ENCODE data around the gene ZNF619. TPM values are rescaled to one million over a fixed set of nuclear protein-coding genes. Genes with fewer than 3 reads are reported as not detected.

Gene ZNF619
- total and polyA plus RNA-seq, 9 of the 15 experiments (the other 6 are each of a cell fraction or from before 2014, with no cell fraction given), result 1.3 to 9.1 (median 6.3) TPM

- TF ChIP-seq ATF2 (CRISPR knock-in tag; IDR thresholded peaks at IDR 0.05) (no peak; the same call in 1 of the 2 replicates), E4F1 (CRISPR knock-in tag; IDR thresholded peaks at IDR 0.05; ENCODE audit: borderline replicate concordance) (no peak), SETDB1 (IDR thresholded peaks at IDR 0.05; ENCODE audit: low read length) (peak; percentile 21), ATF7 (IDR thresholded peaks at IDR 0.05) (peak; percentile 90), ZNF717 (CRISPR knock-in tag; IDR thresholded peaks at IDR 0.05) (0 out of 2 replicates have a peak, but pooled peaks have one; percentile 24), GATAD2A (IDR thresholded peaks at IDR 0.05) (no peak; the same call in 1 of the 2 replicates), ERF (CRISPR knock-in tag; IDR thresholded peaks at IDR 0.05) (peak; percentile 82; the same call in 1 of the 2 replicates), CREM (IDR thresholded peaks at IDR 0.05; ENCODE audit: low read depth) (peak; percentile 87), ZBED1 (IDR thresholded peaks at IDR 0.05) (peak; percentile 74; the same call in 1 of the 2 replicates), HNRNPL (IDR thresholded peaks at IDR 0.05; ENCODE audit: low read depth, low read length) (peak; percentile 53; the same call in 1 of the 2 replicates), SUPT5H (IDR thresholded peaks at IDR 0.05) (peak; percentile 99), CREB3 (tag; conservative IDR thresholded peaks at IDR 0.05; ENCODE audit: low read depth) (no peak), UBTF (IDR thresholded peaks at IDR 0.05; ENCODE audit: borderline replicate concordance in 1 of 2, low read depth in 2 of 2, low read length in 2 of 2) (no peak), ZNF133 (CRISPR knock-in tag; IDR thresholded peaks at IDR 0.05) (no peak), KLF1 (tag; IDR thresholded peaks at IDR 0.05) (peak; percentile 56; the same call in 1 of the 2 replicates), MTA1 (IDR thresholded peaks at IDR 0.05; ENCODE audit: borderline replicate concordance) (no peak), TAF1 (IDR thresholded peaks at IDR 0.05; ENCODE audit: control insufficient read depth, extremely low read depth, insufficient read depth, low read length, severe bottlenecking) (peak; percentile 98), PHB (CRISPR knock-in tag; IDR thresholded peaks at IDR 0.05) (peak; percentile 25; the same call in 1 of the 2 replicates), ZNF175 (CRISPR knock-in tag; IDR thresholded peaks at IDR 0.05; ENCODE audit: low read depth) (peak; percentile 64; the same call in 1 of the 2 replicates), ID3 (CRISPR knock-in tag; IDR thresholded peaks at IDR 0.05) (no peak), ID3 (tag; IDR thresholded peaks at IDR 0.05) (peak; percentile 44; the same call in 1 of the 2 replicates)
Measured at GRCh38 chr3:40456940-40457823, 19.7 kb upstream of the ZNF619 start, which contains the start of gene RPL14 (continued).

Data from K562 (cell line).